OCI-LY1 (cell line): ENCODE measurements around the gene DNAH1.

Experiments
- CTCF ChIP-seq: fragments of 200-600 bp; sonication (generic), shearing (Covaris generic); IDR thresholded peaks from 2 replicates; pipeline ENCODE4 v1.5.1; 2017; ENCODE audit warnings: mild to moderate bottlenecking, antibody characterized with exemption, low read length, moderate library complexity, mixed read lengths
- EZH2 ChIP-seq: fragments of 200-600 bp; sonication (generic), shearing (Covaris generic); IDR thresholded peaks from 2 replicates; pipeline ENCODE4 v1.8.0; 2017; ENCODE audit warnings: borderline replicate concordance, mixed run types, mild to moderate bottlenecking, antibody characterized with exemption, low read length, moderate library complexity, mixed read lengths

GRCh38 chr3:52407779-52408178, 91.7 kb downstream of the DNAH1 start:
- TF ChIP-seq EZH2, result no peak
- no peak for TF ChIP-seq CTCF
